HFFc6 (cell line): Measurements from ENCODE around the gene TGIF1. TPM values are rescaled to one million over a fixed set of nuclear protein-coding genes. Genes with fewer than 3 reads are reported as not detected.

Experiments
- DNase-seq: peaks from one replicate; pipeline ENCODE4 v3.0.0-alpha.2; 2018
- H3K27ac Mint-ChIP-seq: 2 replicates; pipeline ENCODE4 v1.8.0; 2020; ENCODE audit warnings: mild to moderate bottlenecking, mixed read lengths
- H3K27me3 Mint-ChIP-seq: 2 replicates; pipeline ENCODE4 v1.8.0; 2021; ENCODE audit warnings: mild to moderate bottlenecking, moderate library complexity, mixed read lengths; ENCODE audit not compliant: insufficient read depth
- H3K36me3 Mint-ChIP-seq: 2 replicates; pipeline ENCODE4 v1.8.0; 2021; ENCODE audit warnings: low read depth, mixed read lengths
- H3K4me1 Mint-ChIP-seq: 2 replicates; pipeline ENCODE4 v1.8.0; 2020; ENCODE audit warnings: low read depth, mixed read lengths
- H3K4me3 Mint-ChIP-seq: 2 replicates; pipeline ENCODE4 v1.8.0; 2020; ENCODE audit warnings: mild to moderate bottlenecking, moderate library complexity, mixed read lengths
- H3K9me3 Mint-ChIP-seq: 2 replicates; pipeline ENCODE4 v1.8.0; 2020; ENCODE audit warnings: mild to moderate bottlenecking, mixed read lengths
- CTCF ChIP-seq: fragments of 200-600 bp; sonication (generic); IDR thresholded peaks from 2 replicates; pipeline ENCODE4 v1.5.0; 2021; ENCODE audit warnings: antibody characterized with exemption, mild to moderate bottlenecking
- total RNA-seq, 6 experiments: library from RNA; stranded (reverse); fragmentation: NEBNext Ultra II Directional; extraction: Animal tissue kit (Norgen Biotek cat#: 25700); gene quantifications; 2 replicates in 1 of 6; 3 replicates in 5 of 6; pipeline ENCODE4 v1.2.3, GENCODE V29; 2021

Gene TGIF1
- total RNA-seq, 6 experiments from 2014 or later: 41.3 to 59.9 (median 55.8) TPM

GRCh38 chr18:3472681-3473544 is 22.9 kb downstream of the TGIF1 start:
- Mint-ChIP-seq H3K36me3 (peaks cover 7% of the 10 kb centered on the region; the same call in 1 of the 2 replicates), H3K4me1 (no peaks in the 10 kb centered on the region), H3K27me3 (no peaks in the 10 kb centered on the region; the same call in 1 of the 2 replicates), H3K4me3 (no peak overlapping the region), H3K9me3 (peaks cover 4% of the 10 kb centered on the region; the same call in 1 of the 2 replicates), H3K27ac (no peak overlapping the region)
- TF ChIP-seq CTCF: no peak
- no peak for DNase-seq

- Mint-ChIP-seq H3K27me3 (peaks cover 5% of the 10 kb centered on the region), H3K27ac (no peak overlapping the region), H3K36me3 (peaks cover 7% of the 10 kb centered on the region; the same call in 1 of the 2 replicates), H3K9me3 (peaks cover 4% of the 10 kb centered on the region; the same call in 1 of the 2 replicates), H3K4me3 (no peak overlapping the region), H3K4me1 (no peaks in the 10 kb centered on the region)
- TF ChIP-seq CTCF: no peak
- DNase-seq: no peak
Observed at GRCh38 chr18:3478262-3478978, 28.4 kb downstream of the TGIF1 start.

- Mint-ChIP-seq H3K4me1 (no peaks in the 10 kb centered on the region), H3K9me3 (no peaks in the 10 kb centered on the region), H3K27me3 (peaks cover 5% of the 10 kb centered on the region), H3K27ac (no peak overlapping the region), H3K4me3 (no peak overlapping the region), H3K36me3 (peaks cover under 1% of the 10 kb centered on the region; the same call in 1 of the 2 replicates)
- no peak for DNase-seq
- TF ChIP-seq CTCF: no peak
Observed at GRCh38 chr18:3479978-3480509, 30.1 kb downstream of the TGIF1 start.

GRCh38 chr18:3480827-3481573 is 31.0 kb downstream of the TGIF1 start:
- H3K36me3 Mint-ChIP-seq: no peaks in the 10 kb centered on the region
- no peak overlapping the region for H3K4me3 Mint-ChIP-seq
- no peak for DNase-seq
- no peak for TF ChIP-seq CTCF
- H3K27ac Mint-ChIP-seq: no peak overlapping the region
- H3K9me3 Mint-ChIP-seq: no peaks in the 10 kb centered on the region
- H3K4me1 Mint-ChIP-seq: no peaks in the 10 kb centered on the region
- H3K27me3 Mint-ChIP-seq: peaks cover 5% of the 10 kb centered on the region

- TF ChIP-seq CTCF: peak; percentile 70
- Mint-ChIP-seq H3K36me3 (no peaks in the 10 kb centered on the region), H3K9me3 (no peaks in the 10 kb centered on the region), H3K4me3 (no peak overlapping the region), H3K27ac (no peak overlapping the region), H3K27me3 (peaks cover 5% of the 10 kb centered on the region), H3K4me1 (no peaks in the 10 kb centered on the region)
- no peak for DNase-seq
Observed at GRCh38 chr18:3481696-3482210, 31.8 kb downstream of the TGIF1 start.
